WTC11 (cell line): ENCODE data around the gene SPOPL. TPM values are rescaled to one million over a fixed set of nuclear protein-coding genes. Genes with fewer than 3 reads are reported as not detected.

Experiments used
- ATAC-seq: fragments of 200-7000 bp; cut with Tn5 transposase; 2 replicates; pipeline ENCODE4 v1.10.0; 2021; ENCODE audit warnings: mild to moderate bottlenecking, moderate library complexity
- CTCF ChIA-PET: fragments of 300-600 bp; sonication (Branson Sonifier 250); formaldehyde crosslinking; loops from one replicate; lab custom pipeline; 2021; ENCODE audit warnings: antibody characterized with exemption; lab: Charles Lee
- POLR2A ChIA-PET: fragments of 350-600 bp; sonication (Branson Sonifier 250); formaldehyde crosslinking; loops from one replicate; lab custom pipeline; 2021; ENCODE audit warnings: antibody characterized with exemption; lab: Charles Lee
- DNase-seq: peaks from one replicate; pipeline ENCODE4 v3.0.0; 2021; ENCODE audit warnings: low spot score
- H3K27ac Mint-ChIP-seq: 2 replicates; pipeline ENCODE4 v1.8.0; 2021; ENCODE audit warnings: mixed read lengths
- H3K27me3 Mint-ChIP-seq: 2 replicates; pipeline ENCODE4 v1.8.0; 2021; ENCODE audit warnings: low read depth, mild to moderate bottlenecking, moderate library complexity, mixed read lengths
- H3K36me3 Mint-ChIP-seq: 2 replicates; pipeline ENCODE4 v1.8.0; 2021; ENCODE audit warnings: mixed read lengths
- H3K4me1 Mint-ChIP-seq: 2 replicates; pipeline ENCODE4 v1.8.0; 2022; ENCODE audit warnings: mixed read lengths
- H3K4me3 Mint-ChIP-seq: 2 replicates; pipeline ENCODE4 v1.8.0; 2021; ENCODE audit warnings: mild to moderate bottlenecking, moderate library complexity, mixed read lengths
- H3K9me3 Mint-ChIP-seq: 2 replicates; pipeline ENCODE4 v1.8.0; 2021; ENCODE audit warnings: mixed read lengths
- GTF2I ChIP-seq: fragments of 250-450 bp; sonication (Bioruptor Pico); conservative IDR thresholded peaks from 2 replicates; pipeline ENCODE4 v1.4.0; 2021; ENCODE audit warnings: mild to moderate bottlenecking
- HMGA2 ChIP-seq: fragments of 250-450 bp; sonication (Bioruptor Pico); IDR thresholded peaks from 2 replicates; pipeline ENCODE4 v1.4.0; 2021; ENCODE audit warnings: mild to moderate bottlenecking, moderate library complexity
- MYBL2 ChIP-seq: sonication (generic); formaldehyde crosslinking; IDR thresholded peaks from 2 replicates; pipeline ENCODE4 v1.8.1; 2023; ENCODE audit warnings: mild to moderate bottlenecking, moderate library complexity, missing genetic modification reagents
- ZNF138 ChIP-seq: sonication (generic); formaldehyde crosslinking; conservative IDR thresholded peaks from 2 replicates; pipeline ENCODE4 v1.8.1; 2022; ENCODE audit warnings: mild to moderate bottlenecking, moderate library complexity, missing genetic modification reagents
- total RNA-seq: library from RNA; stranded (reverse); gene quantifications from 3 replicates; pipeline ENCODE4 v1.2.3, GENCODE V29; 2021
- TF ChIP-seq, protein P1 (sequence below): sonication (generic); formaldehyde crosslinking; IDR thresholded peaks from 2 replicates; pipeline ENCODE4 v1.8.0; 2023; ENCODE audit warnings: missing genetic modification reagents, mild to moderate bottlenecking, borderline replicate concordance
- TF ChIP-seq, protein P2 (sequence below): fragments of 250-450 bp; sonication (Bioruptor Pico); conservative IDR thresholded peaks from 2 replicates; pipeline ENCODE4 v1.9.0; 2021; ENCODE audit warnings: mild to moderate bottlenecking
- TF ChIP-seq, protein P3 (sequence below): sonication (generic); formaldehyde crosslinking; IDR thresholded peaks from 2 replicates; pipeline ENCODE4 v1.8.1; 2022; ENCODE audit warnings: missing genetic modification reagents, borderline replicate concordance
- TF ChIP-seq, protein P4 (sequence below): sonication (generic); formaldehyde crosslinking; IDR thresholded peaks from 2 replicates; pipeline ENCODE4 v1.8.1; 2022; ENCODE audit warnings: low read depth, missing genetic modification reagents, borderline replicate concordance
- TF ChIP-seq, protein P5 (sequence below): fragments of 250-450 bp; sonication (Bioruptor Pico); IDR thresholded peaks from 2 replicates; pipeline ENCODE4 v1.8.0; 2021; ENCODE audit warnings: mild to moderate bottlenecking
- TF ChIP-seq, protein P6 (sequence below): sonication (generic); formaldehyde crosslinking; IDR thresholded peaks from 2 replicates; pipeline ENCODE4 v1.8.1; 2022; ENCODE audit warnings: mild to moderate bottlenecking, missing genetic modification reagents, moderate library complexity, borderline replicate concordance

SPOPL gene
- total RNA-seq, 1 experiment from 2014 or later = 13.3 TPM

DNA sequence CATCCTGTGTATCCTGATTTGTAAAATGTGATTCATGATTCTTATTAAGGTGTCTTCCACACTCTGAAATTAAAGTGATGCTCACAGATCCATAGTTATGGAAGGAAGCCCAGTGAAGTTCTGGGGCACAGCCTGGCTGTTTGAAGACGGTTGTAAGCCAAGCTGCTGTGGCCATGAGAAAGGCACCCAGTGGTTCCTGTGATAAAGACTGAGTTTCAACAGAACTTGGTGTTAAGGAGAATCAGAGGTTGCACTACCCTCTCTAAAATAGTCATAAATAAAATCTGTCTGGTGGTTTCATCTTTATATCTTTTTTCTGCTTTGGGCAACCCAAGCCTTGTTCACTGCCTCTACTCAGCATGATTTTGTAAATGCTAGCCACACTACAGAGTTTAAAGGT lies 32.2 kb upstream of the SPOPL start (continued):
- TF ChIP-seq, protein P1, sequence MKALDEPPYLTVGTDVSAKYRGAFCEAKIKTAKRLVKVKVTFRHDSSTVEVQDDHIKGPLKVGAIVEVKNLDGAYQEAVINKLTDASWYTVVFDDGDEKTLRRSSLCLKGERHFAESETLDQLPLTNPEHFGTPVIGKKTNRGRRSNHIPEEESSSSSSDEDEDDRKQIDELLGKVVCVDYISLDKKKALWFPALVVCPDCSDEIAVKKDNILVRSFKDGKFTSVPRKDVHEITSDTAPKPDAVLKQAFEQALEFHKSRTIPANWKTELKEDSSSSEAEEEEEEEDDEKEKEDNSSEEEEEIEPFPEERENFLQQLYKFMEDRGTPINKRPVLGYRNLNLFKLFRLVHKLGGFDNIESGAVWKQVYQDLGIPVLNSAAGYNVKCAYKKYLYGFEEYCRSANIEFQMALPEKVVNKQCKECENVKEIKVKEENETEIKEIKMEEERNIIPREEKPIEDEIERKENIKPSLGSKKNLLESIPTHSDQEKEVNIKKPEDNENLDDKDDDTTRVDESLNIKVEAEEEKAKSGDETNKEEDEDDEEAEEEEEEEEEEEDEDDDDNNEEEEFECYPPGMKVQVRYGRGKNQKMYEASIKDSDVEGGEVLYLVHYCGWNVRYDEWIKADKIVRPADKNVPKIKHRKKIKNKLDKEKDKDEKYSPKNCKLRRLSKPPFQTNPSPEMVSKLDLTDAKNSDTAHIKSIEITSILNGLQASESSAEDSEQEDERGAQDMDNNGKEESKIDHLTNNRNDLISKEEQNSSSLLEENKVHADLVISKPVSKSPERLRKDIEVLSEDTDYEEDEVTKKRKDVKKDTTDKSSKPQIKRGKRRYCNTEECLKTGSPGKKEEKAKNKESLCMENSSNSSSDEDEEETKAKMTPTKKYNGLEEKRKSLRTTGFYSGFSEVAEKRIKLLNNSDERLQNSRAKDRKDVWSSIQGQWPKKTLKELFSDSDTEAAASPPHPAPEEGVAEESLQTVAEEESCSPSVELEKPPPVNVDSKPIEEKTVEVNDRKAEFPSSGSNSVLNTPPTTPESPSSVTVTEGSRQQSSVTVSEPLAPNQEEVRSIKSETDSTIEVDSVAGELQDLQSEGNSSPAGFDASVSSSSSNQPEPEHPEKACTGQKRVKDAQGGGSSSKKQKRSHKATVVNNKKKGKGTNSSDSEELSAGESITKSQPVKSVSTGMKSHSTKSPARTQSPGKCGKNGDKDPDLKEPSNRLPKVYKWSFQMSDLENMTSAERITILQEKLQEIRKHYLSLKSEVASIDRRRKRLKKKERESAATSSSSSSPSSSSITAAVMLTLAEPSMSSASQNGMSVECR (CRISPR knock-in tag) = no peak
- TF ChIP-seq, protein P2, sequence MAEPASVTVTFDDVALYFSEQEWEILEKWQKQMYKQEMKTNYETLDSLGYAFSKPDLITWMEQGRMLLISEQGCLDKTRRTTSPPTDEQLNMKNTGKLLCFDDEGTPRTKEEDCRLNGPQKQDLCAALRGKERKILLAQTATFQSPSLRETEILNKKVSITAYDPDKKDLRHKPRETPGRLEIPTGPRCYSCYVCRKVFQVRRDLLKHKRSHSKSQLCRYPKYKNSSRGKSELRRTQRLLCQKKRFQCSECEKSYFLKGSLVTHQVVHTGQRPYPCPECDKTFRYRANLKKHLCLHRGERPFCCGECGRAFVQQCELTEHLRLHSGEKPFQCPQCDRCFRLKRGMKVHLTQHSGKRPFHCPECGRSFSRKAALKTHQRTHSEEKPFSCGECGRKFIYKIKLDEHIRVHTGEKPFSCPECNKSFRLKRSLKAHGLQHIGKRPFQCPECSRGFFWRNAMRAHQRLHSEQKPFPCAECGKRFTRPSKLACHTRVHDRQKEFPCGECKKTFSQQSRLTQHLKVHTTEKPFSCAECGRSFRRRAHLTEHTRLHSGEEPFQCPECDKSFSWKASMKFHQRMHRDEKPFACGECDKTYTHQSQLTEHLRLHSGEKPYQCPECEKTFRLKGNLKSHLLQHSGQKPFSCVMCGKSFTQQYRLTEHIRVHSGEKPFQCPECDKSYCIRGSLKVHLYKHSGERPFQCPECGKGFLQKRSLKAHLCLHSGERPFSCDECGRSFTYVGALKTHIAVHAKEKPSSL = no peak
- TF ChIP-seq, protein P3, sequence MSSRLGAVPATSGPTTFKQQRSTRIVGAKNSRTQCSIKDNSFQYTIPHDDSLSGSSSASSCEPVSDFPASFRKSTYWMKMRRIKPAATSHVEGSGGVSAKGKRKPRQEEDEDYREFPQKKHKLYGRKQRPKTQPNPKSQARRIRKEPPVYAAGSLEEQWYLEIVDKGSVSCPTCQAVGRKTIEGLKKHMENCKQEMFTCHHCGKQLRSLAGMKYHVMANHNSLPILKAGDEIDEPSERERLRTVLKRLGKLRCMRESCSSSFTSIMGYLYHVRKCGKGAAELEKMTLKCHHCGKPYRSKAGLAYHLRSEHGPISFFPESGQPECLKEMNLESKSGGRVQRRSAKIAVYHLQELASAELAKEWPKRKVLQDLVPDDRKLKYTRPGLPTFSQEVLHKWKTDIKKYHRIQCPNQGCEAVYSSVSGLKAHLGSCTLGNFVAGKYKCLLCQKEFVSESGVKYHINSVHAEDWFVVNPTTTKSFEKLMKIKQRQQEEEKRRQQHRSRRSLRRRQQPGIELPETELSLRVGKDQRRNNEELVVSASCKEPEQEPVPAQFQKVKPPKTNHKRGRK (CRISPR knock-in tag) = no peak
- TF ChIP-seq, protein P4, sequence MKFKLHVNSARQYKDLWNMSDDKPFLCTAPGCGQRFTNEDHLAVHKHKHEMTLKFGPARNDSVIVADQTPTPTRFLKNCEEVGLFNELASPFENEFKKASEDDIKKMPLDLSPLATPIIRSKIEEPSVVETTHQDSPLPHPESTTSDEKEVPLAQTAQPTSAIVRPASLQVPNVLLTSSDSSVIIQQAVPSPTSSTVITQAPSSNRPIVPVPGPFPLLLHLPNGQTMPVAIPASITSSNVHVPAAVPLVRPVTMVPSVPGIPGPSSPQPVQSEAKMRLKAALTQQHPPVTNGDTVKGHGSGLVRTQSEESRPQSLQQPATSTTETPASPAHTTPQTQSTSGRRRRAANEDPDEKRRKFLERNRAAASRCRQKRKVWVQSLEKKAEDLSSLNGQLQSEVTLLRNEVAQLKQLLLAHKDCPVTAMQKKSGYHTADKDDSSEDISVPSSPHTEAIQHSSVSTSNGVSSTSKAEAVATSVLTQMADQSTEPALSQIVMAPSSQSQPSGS (CRISPR knock-in tag) = no peak
- no peak for TF ChIP-seq ZNF138
- no peak for TF ChIP-seq HMGA2 (CRISPR knock-in tag)

DNA sequence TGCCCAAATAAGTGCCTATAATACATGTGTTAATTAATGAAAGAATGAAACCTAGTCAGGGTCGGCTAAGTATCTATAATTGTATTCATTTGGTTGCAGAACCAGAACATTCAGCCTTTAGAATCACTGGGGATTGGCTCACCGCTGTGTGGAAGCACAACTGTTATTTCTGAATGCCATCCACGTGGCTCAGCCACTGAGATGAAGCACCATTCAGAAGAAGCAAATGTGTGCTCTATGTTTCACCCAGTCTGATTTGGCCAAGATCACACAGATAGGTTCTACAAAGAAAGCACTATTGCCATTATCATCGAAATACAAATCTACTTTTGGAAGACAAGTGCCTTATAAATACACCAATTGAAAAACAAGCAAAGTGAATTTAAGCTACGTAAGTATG lies 30.6 kb upstream of the SPOPL start:
- DNase-seq = no peak
- Mint-ChIP-seq H3K9me3 (no peaks in the 10 kb centered on the region), H3K27me3 (no peaks in the 10 kb centered on the region), H3K27ac (no peak overlapping the region), H3K36me3 (no peaks in the 10 kb centered on the region), H3K4me3 (no peak overlapping the region), H3K4me1 (no peaks in the 10 kb centered on the region)
- CTCF ChIA-PET = no interaction called here
- TF ChIP-seq, protein P5, sequence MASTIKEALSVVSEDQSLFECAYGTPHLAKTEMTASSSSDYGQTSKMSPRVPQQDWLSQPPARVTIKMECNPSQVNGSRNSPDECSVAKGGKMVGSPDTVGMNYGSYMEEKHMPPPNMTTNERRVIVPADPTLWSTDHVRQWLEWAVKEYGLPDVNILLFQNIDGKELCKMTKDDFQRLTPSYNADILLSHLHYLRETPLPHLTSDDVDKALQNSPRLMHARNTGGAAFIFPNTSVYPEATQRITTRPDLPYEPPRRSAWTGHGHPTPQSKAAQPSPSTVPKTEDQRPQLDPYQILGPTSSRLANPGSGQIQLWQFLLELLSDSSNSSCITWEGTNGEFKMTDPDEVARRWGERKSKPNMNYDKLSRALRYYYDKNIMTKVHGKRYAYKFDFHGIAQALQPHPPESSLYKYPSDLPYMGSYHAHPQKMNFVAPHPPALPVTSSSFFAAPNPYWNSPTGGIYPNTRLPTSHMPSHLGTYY (CRISPR knock-in tag) = no peak
- TF ChIP-seq, protein P6, sequence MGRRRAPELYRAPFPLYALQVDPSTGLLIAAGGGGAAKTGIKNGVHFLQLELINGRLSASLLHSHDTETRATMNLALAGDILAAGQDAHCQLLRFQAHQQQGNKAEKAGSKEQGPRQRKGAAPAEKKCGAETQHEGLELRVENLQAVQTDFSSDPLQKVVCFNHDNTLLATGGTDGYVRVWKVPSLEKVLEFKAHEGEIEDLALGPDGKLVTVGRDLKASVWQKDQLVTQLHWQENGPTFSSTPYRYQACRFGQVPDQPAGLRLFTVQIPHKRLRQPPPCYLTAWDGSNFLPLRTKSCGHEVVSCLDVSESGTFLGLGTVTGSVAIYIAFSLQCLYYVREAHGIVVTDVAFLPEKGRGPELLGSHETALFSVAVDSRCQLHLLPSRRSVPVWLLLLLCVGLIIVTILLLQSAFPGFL (CRISPR knock-in tag) = no peak
- TF ChIP-seq MYBL2 (CRISPR knock-in tag) = no peak
- no peak for TF ChIP-seq GTF2I (CRISPR knock-in tag)
- POLR2A ChIA-PET = no interaction called here
- no peak for ATAC-seq
